ENCODE data around the gene SBF2.

The SBF2 gene

DNA sequence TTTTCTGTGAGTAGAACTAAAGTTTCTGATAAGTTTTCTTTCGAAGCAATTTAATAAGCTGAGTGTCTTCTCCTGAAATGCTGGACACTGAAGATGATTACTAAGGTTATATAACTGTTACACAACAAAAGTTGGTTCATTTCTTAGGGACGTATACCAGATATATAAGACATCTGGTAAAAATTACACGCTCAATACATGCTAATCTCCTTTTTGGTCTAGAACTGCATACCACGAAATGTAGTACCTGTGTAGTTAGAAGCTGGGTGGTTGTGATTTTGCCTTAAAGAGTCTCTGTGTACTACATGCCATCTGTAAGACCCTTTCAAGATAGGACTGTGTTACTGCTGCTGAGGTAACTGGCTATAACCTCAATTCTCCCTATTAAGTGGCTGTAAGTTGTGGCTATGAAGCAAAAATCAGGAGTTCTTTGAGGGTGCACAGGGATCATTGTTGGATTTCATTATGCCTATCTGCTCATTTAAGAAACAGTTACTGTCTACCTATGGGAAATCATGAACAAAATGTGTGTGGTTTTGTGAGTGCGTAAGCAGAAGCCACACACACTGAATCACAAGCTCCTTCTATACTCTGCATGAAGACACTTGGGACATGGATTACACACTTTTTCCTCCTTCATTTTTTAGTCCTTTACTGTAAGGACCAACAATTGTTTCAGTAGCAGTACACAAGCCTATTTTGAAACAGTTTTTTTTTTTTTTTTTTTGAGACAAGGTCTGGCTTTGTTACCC lies 434.3 kb downstream of the SBF2 start:
- DNase-seq: no peak

GRCh38 chr11:9858822-9859221 lies 435.2 kb downstream of the SBF2 start:
- no peak for DNase-seq

- DNase-seq: no peak
Measured at GRCh38 chr11:9858218-9858617, 435.8 kb downstream of the SBF2 start.

- no peak for DNase-seq
Measured at GRCh38 chr11:9855579-9856287, 438.3 kb downstream of the SBF2 start.

GRCh38 chr11:9853929-9854552 lies 440.0 kb downstream of the SBF2 start:
- no peak for DNase-seq

- no peak for DNase-seq
Measured at GRCh38 chr11:9852465-9852864, 441.6 kb downstream of the SBF2 start.

- no peak for DNase-seq
Measured at GRCh38 chr11:9851366-9851765, 442.7 kb downstream of the SBF2 start.

DNA sequence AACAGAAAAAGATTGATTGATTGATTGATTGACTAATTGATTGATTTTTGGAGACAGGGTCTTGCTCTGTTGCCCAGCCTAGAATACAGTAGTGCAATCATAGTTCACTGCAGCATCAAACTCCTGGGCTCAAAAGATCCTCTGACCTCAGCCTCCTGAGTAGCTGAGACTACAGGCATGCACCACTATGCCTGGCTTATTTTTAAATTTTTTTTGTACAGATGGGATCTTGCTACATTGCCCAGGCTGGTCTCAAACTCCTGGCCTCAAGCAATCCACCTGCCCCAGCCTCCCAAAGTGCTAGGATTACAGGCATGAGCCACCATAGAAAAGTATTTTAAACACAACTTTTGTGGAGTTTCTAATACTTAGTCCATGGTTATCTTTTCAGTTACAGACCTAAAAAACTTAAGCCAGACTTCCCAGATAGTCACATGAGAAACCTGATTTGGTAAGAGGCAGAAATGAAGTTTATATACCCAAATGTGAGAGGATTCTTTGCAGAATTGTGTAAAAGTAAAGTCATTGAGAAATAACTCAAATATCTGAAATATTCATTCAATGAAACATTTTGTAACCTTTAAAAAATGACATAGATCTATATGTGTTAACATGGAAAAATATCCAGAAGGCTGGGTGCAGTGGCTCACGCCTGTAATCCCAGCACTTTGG lies 443.7 kb downstream of the SBF2 start:
- DNase-seq: no peak

DNA sequence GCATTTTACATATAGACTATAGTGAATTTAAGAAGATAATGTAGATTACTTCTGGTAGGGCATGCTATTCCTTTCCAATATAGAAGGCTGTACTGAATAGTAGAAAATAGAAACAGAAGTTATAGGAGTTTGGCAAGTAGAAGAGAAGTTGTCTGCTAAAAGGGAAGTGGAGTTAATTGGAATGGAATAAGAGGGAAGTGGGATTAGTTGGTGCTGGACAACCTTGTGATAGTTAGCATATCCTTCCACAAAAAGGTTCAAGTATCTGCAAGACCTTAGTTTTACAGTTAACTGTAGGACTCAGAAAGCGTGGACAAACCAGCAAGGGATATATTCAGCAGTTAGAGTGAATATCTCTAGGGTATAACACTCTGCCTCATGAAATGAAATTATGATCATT lies 444.6 kb downstream of the SBF2 start:
- DNase-seq: no peak

DNA sequence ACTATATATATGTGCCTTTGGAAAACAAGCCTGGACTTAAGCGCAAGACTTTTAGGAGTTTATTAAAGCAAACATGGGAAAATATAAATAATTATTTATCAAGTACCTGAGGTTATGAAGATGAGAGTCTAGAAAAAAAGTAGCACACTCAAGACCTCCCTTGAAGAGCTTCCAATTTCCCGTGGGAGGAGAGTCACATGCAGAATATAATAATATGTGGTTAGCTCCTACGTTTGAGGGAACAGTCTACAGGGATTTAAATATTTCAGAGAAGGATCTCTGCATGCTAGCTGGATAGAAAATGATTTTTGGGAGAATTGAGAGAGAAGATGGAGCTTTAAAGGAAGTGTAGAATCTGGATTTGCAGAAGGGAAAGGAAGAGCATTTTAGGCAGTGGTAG lies 446.4 kb downstream of the SBF2 start:
- no peak for DNase-seq

GRCh38 chr11:9842923-9843322 lies 451.1 kb downstream of the SBF2 start:
- no peak for DNase-seq

- no peak for DNase-seq
Measured at GRCh38 chr11:9840460-9841004, 453.5 kb downstream of the SBF2 start.

DNA sequence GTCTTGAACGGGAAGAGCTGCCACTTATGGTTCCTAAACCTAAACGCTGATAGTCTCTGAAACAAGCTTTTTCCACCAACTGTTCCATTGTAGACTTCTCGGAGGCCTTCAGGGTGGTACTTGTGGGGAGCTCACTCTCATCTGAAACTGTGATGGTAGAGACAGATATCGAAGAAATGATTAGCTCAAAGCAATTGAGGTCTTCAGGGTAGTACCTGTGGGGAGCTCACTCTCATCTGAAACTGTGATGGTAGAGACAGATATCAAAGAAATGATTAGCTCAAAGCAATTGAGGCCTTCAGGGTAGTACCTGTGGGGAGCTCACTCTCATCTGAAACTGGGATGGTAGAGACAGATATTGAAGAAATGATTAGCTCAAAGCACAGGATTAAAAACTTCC lies 454.5 kb downstream of the SBF2 start:
- DNase-seq: no peak

GRCh38 chr11:9838961-9839360 lies 455.1 kb downstream of the SBF2 start:
- DNase-seq: no peak

- no peak for DNase-seq
Measured at GRCh38 chr11:9838229-9838628, 455.8 kb downstream of the SBF2 start.

DNA sequence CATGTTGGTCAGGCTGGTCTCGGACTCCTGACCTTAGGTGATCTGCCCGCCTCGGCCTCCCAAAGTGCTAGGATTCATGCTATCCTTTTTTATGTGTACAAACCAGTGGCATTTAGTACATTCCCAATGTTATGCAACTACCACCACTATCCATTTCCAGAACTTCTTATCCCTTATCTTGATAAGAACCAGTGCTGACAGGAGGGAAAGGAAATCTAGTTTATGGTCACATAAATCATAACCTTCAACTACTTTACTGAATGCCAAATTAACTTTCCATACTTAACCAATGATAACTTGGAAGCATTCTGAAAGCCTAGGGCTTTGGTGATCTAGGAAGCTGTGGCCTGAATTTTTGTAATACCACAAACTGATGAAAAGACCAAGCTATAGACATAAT lies 459.7 kb downstream of the SBF2 start:
- DNase-seq: no peak

GRCh38 chr11:9831122-9831521 lies 462.9 kb downstream of the SBF2 start:
- no peak for DNase-seq

- DNase-seq: no peak
Measured at GRCh38 chr11:9827708-9828107, 466.3 kb downstream of the SBF2 start.

GRCh38 chr11:9826390-9826789 lies 467.6 kb downstream of the SBF2 start:
- no peak for DNase-seq

GRCh38 chr11:9825895-9826294 lies 468.1 kb downstream of the SBF2 start:
- no peak for DNase-seq

- no peak for DNase-seq
Measured at GRCh38 chr11:9825315-9825714, 468.7 kb downstream of the SBF2 start.

- no peak for DNase-seq
Measured at GRCh38 chr11:9823887-9824385, 470.1 kb downstream of the SBF2 start.
